NCI-H1092 (cell line): ENCODE data around the gene TNRC6B.
A peak's percentile ranks its signal among the peaks of the same experiment; 100 is the strongest.
"Not testable (repeated sequence)": the region's sequence is repeated elsewhere in the genome, so short reads cannot be mapped to it uniquely, and the experiment has no call there.

ENCODE experiments used
- DNase-seq: peaks from one replicate; lab custom pipeline; 2025; lab: John Stamatoyannopoulos, UW

Gene TNRC6B, protein sequence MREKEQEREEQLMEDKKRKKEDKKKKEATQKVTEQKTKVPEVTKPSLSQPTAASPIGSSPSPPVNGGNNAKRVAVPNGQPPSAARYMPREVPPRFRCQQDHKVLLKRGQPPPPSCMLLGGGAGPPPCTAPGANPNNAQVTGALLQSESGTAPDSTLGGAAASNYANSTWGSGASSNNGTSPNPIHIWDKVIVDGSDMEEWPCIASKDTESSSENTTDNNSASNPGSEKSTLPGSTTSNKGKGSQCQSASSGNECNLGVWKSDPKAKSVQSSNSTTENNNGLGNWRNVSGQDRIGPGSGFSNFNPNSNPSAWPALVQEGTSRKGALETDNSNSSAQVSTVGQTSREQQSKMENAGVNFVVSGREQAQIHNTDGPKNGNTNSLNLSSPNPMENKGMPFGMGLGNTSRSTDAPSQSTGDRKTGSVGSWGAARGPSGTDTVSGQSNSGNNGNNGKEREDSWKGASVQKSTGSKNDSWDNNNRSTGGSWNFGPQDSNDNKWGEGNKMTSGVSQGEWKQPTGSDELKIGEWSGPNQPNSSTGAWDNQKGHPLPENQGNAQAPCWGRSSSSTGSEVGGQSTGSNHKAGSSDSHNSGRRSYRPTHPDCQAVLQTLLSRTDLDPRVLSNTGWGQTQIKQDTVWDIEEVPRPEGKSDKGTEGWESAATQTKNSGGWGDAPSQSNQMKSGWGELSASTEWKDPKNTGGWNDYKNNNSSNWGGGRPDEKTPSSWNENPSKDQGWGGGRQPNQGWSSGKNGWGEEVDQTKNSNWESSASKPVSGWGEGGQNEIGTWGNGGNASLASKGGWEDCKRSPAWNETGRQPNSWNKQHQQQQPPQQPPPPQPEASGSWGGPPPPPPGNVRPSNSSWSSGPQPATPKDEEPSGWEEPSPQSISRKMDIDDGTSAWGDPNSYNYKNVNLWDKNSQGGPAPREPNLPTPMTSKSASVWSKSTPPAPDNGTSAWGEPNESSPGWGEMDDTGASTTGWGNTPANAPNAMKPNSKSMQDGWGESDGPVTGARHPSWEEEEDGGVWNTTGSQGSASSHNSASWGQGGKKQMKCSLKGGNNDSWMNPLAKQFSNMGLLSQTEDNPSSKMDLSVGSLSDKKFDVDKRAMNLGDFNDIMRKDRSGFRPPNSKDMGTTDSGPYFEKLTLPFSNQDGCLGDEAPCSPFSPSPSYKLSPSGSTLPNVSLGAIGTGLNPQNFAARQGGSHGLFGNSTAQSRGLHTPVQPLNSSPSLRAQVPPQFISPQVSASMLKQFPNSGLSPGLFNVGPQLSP (N-terminal part only)

DNA sequence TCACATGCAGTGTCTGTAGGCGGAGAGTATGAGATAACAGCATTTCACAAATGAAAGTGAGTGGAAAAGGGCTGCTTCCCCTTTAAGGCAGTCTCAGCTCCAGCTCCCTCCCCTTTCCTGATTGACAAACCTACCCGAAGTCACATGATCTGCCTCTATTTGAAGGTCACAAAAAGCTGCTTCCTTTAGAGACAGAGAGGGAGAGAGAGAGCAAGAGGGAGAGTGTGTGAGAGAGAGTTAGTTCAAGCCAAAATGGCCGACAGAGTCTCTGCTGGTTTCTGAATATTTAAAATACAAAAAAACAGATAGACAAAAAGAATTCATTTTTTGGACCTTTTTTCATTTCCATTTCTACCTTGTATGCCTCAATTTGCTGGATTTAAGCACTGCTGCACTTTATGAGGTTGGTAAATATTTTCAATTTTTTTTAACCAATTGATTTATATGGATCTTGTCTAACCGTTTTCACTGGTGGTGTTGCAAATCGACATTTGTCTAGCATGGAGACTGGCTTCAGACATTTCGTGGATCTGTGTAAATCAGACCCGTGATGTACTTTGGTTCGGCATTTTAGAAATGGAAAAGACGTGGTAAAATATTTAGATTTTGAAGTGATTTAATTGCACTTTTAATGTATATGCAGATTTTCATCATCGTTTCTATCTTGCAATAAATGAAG, at the start of gene TNRC6B:
TNRC6B (plus strand) TSS at position 188 of the 679 bp plus-strand sequence; CDS start at position 399, 211 bp downstream.
- peak; percentile 94 for DNase-seq

GRCh38 chr22:40128989-40129388, 48.7 kb upstream of the TNRC6B start:
- DNase-seq: no peak

DNA sequence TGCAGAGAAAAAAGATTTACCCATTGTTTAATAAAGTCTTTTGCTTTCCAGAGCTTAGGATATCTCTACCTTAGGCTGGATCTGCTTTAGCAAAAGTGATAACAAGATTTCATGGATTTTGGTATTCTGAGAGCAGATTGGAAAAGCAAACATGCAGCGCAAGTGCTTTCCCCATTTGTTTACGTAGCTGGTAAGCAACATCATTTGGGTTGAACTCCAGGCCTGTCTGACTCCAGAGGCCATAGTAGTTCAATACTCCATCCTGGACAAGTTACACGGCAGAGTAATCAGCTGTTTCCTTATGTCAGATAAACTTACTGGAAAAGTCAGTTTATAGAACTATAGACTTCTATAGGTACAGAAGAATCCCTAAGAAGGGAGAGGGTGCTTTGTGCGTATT, 40.6 kb upstream of the TNRC6B start:
- no peak for DNase-seq

DNA sequence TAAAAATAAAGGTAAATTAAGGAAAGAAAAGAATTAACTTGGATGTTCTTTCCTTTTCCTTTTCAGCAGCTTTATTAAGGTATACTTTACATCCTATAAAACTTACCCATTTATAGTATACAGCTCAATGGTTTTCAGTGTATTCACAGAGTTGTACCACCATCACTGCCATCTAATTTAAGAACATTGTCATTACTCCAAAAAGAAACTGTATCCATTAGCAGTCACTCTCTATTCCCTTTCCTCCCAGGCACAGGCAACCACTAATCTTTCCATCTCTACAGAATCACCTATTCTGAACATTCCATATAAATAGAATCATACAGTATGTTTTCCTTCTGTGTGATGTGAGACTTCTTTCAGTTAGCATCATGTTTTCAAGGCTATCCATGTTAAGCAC, 38.9 kb upstream of the TNRC6B start:
- no peak for DNase-seq

DNA sequence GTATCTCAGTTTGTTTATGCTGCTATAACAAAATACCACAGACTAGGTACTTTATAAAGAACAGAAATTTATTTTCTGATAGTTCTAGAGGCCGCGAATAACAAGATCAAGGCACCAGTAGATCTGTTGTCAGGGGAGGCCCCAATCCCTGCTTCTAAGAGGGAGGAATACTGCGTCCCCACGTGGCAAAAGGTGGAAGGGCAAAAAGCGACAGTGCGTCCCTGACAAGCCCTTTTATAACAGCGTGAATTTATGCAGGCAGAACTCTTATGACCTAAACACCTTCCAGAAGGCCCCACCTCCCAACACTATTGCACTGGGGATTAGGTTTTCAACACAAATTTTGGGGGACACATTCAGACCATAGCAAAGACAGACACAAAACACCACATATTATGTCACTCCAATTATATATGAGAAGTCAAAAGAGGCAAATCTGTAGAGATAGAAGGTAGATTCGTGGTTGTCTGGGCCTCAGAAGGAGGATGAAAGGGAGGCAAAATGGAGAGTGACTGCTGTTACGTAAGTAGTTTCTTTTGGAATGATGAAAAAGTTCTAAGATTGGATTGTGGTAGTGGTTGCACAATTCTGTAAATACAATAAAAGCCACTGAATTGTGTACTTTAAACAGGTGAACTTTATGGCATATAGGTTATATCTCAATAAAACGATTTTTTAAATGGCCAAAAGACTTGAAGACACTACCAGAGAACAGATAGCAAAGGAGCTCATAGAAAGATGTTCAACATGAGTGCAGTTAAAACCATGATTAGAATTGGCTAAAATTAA, 30.1 kb upstream of the TNRC6B start:
- DNase-seq: no peak

- DNase-seq: no peak
Observed at GRCh38 chr22:40153192-40153591, 24.5 kb upstream of the TNRC6B start.

- no peak for DNase-seq
Observed at GRCh38 chr22:40153705-40154104, 24.0 kb upstream of the TNRC6B start.

- DNase-seq: peak; percentile 18
Observed at GRCh38 chr22:40156001-40156516, 21.7 kb upstream of the TNRC6B start.

DNA sequence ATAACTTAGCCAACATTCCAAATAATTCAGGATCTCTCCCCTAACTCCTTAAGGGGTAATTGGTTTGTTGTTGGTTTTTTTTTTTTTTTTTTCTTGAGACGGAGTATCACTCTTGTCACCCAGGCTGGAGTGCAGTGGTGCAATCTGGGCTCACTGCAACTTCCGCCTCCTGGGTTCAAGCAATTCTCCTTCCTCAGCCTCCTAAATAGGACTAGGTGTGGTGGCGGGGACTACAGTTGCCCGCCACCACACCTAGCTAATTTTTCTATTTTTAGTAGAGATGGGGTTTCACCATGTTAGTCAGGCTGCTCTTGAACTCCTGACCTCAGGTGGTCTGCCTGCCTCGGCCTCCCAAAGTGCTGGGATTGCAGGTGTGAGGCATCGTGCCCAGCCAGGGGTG, 21.0 kb upstream of the TNRC6B start:
- DNase-seq: not testable (repeated sequence)

DNA sequence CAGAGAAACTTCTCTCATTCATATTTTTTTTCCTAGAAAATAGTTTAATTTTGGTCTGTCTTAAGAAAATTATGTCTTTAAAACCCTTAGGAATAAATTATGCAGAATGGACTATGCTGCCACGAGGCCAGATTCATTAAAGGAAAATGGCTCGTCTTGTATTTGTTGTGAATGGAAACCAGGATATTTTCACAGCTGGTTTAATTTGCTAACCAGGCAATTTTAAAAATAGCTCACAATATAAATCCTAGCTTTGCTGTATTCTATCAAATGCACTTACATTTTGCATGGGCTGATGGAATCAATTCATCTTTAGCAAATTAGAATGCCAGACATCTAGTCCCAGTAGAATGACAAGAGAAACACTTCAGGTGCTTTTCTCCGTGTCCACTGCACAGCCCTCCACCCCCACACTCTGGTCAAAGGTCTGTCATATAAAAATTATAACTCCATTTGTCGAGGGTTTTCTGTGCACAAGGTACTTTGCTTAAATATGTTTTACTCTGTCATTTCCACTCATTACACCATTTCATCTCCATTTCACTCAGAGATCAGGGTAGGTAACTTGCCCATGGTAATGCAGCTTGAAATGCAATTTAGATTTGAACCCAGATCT, 20.3 kb upstream of the TNRC6B start:
- DNase-seq: no peak

DNA sequence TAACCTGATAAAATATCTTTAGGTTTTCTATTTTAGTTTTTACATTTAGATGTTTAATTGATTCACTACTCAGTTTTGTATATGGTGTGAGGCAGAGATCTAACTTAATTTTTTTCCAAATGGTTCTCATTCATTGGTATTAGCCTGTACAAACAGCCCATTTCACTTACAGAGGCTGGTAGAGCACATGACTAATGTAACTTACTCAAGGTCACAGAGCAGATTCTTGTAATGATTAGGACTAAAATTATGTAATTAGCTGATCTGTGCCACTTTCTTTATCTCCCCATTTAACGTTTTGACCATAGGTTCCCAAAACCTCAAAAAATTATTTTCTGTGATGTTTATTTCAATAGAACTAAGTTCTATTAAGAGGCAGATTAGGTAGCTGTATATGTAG, 16.5 kb upstream of the TNRC6B start:
- no peak for DNase-seq

GRCh38 chr22:40165537-40165936, 12.2 kb upstream of the TNRC6B start:
- not testable (repeated sequence) for DNase-seq

DNA sequence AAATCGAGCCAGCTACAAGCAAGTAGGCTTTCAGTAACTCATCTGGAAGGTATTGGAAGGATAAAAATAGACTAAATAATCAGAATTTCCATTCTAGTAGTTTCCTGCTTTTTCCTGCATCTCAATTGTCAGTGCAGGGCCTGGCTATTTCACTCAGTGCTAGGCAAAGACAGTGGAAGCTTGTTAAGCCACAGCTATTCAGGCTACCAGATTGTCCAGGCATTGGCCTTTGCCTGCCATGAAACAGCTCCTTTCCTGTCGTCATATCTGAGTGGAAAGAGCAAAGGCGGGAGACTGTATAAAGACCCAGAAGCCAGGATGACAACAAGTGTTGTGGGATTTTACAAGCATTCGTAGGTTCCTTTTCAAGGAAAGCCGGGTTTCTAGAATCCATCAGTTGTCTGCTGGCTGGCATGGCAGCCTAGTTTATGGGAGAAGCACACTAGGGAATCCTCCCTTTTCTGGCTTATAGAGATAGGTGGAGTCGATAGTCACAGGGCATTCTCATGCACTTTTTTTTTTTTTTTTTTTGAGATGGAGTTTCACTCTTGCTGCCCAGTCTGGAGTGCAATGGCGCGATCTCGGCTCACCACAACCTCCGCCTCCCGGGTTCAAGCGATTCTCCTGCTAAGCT, 2.0 kb upstream of the TNRC6B start:
- DNase-seq: no peak

DNA sequence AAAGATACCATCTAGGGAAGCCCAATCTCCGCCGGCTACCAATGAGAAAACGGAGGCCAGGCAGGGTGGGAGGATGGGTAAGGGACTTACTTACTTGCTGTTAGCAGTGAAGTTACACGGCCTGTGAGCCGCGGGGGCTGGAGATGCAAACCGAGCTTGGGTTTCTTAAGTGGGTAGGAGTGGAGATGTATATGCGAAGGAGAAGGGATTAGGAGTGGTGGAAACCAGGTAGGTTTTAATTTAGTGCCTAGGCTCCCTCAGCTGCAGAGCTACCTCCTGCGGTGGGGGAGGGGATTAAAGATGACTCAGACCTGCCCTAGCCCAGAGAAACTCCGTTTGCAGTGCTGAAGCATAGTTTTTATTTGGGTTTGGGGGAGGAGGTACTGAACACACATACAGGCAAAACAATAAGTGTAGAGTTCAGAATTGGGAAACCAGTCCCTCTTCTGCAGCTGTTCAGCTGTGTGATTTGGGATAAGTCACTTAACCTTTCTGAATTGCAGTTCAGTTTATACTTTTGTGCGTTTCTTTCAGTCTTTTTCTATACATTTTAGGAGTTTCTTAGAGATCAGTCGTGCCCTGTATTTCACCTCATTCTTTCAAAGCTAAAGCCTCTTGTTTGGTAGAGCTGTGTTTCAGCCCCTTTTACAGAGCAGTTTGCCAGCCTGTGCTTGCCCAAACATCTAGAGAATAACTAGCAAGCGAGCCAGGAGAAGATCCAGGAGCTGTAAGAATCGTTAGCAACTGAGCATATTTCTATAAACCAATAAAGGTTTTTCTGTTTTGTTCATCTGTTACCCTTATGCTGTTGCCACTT, 596 bp upstream of the TNRC6B start:
- no peak for DNase-seq

DNA sequence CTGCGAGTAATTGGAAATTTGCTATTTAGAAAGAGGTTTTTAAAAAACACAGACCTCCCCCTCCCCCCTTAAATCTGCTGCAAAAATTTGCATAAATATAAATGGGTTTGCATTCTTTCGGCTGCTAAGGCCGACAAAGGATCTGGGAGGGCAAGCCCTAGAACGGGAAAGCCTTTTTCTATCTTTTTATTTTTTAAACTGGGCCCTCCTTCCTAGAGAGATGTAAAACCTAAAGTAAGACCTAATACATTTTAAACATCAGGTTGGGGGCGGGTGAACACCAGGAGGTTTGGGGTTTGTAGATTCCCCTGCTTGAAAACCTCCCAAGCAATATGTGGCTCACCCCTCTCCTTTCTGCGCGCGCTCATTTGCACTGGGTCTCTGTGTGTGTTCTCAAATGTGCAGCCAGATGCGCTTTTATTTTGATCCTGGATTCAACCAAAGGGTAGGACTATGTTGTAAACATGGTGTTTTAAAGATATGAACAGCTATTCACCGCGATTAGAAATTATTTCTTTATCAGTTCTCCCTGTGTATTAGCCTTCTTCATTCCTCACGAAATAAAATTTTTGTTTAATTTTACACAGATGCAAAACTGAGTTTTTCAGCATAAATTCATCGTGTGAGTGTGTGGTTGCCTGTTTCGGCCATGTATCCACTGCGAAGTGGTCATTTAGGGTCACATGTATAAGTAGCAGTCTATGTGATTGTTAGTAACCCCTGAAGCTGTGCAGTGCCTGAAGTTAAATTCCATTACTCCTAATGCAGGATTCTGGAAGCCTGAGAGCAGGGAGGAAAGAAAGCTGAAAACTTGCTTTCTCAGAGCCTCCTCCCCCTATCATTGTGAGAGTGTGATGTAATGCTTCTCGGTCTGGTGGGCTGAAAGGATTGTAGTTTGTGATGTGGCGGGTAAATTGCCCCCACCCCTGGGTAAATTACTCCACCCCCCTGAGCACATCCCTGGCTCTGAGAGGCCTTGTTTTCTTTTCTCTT, 988 bp downstream of the TNRC6B start:
- peak; percentile 28 for DNase-seq

DNA sequence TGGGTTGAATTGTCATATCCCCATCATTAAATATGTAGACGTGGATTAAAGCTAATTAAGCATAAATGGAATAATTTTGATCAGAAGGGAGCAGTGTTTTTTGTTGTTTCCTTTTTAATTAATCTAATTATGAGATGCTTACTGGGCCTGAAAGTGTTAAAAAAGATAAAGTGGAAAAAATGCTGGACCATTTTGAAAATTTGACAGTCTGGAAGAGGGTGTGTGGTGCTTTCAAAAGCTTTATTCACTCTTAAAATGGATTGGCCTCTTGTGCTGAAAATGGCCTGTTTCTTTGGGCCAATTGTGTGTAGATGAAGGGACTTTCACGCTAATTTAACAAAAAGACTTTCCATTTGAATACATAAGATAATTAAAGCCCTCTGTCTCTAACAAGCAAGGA, 1.8 kb downstream of the TNRC6B start:
- no peak for DNase-seq

- no peak for DNase-seq
Observed at GRCh38 chr22:40180403-40180802, 2.7 kb downstream of the TNRC6B start.

DNA sequence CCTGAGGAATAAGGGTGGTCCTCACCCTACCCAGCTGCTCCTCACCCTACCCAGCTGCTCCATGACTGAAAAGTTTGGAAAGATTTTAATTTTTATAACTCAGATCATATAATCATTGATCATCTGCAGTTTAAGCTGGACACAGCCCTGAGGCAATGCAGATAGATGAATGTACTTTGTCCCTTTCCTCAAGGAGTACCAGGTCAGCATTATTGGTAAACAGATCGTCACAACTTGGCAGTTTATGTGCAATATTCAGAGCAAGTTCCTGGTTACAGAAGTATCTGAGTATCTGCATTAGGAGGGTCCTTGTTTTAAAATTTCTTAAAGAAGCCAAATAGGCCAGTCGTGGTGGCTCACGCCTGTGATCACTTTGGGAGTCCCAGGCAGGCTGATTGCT, 3.6 kb downstream of the TNRC6B start:
- no peak for DNase-seq
